22Rv1 (cell line): ENCODE data around the gene GGCX.

Source experiments
- H3K27ac ChIP-seq: fragments of 450-650 bp; 2 replicates; pipeline ENCODE4 v1.5.1; 2017
- ZFX ChIP-seq: fragments of 450-650 bp; IDR thresholded peaks from 2 replicates; pipeline ENCODE4 v1.6.1; 2017; ENCODE audit warnings: antibody characterized with exemption, borderline replicate concordance
- TF ChIP-seq, protein P1 (sequence below): fragments of 450-650 bp; IDR thresholded peaks from 2 replicates; pipeline ENCODE4 v1.5.1; 2017; ENCODE audit warnings: mild to moderate bottlenecking

GGCX gene

DNA sequence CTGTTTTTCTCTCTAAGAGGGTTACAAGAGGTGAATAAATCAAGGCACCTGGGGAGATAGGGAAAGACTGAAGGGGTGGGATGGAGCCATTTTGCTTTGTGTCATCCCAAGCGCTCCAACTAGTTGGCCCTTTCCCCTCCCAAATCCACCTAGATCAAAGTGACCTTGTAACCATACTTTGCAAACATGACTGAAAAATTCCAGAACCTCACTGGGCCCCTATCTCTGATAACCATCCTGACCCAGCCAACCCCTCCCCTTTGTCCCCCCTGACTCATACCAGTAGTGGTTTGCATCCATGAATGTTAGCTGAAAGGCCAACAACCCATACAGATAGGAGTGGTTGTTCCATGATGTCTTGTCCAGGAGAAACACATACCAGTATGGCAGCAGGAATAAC lies 3.1 kb downstream of the GGCX start:
- TF ChIP-seq, protein P1, sequence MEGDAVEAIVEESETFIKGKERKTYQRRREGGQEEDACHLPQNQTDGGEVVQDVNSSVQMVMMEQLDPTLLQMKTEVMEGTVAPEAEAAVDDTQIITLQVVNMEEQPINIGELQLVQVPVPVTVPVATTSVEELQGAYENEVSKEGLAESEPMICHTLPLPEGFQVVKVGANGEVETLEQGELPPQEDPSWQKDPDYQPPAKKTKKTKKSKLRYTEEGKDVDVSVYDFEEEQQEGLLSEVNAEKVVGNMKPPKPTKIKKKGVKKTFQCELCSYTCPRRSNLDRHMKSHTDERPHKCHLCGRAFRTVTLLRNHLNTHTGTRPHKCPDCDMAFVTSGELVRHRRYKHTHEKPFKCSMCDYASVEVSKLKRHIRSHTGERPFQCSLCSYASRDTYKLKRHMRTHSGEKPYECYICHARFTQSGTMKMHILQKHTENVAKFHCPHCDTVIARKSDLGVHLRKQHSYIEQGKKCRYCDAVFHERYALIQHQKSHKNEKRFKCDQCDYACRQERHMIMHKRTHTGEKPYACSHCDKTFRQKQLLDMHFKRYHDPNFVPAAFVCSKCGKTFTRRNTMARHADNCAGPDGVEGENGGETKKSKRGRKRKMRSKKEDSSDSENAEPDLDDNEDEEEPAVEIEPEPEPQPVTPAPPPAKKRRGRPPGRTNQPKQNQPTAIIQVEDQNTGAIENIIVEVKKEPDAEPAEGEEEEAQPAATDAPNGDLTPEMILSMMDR: no peak
- TF ChIP-seq ZFX: no peak
- H3K27ac ChIP-seq: no peak overlapping the region

- TF ChIP-seq, protein P1: no peak
- TF ChIP-seq ZFX: no peak
- no peak overlapping the region for H3K27ac ChIP-seq
Observed at GRCh38 chr2:85557130-85557529, 4.2 kb downstream of the GGCX start.

GRCh38 chr2:85554980-85555612 lies 6.2 kb downstream of the GGCX start:
- TF ChIP-seq, protein P1: no peak
- no peak for TF ChIP-seq ZFX
- no peak overlapping the region for H3K27ac ChIP-seq

- TF ChIP-seq, protein P1: no peak
- no peak for TF ChIP-seq ZFX
- H3K27ac ChIP-seq: no peak overlapping the region
Observed at GRCh38 chr2:85553184-85553583, 8.1 kb downstream of the GGCX start.

GRCh38 chr2:85551698-85552678 lies 9.3 kb downstream of the GGCX start:
- no peak overlapping the region for H3K27ac ChIP-seq
- TF ChIP-seq ZFX: no peak
- TF ChIP-seq, protein P1: peak; percentile 87

DNA sequence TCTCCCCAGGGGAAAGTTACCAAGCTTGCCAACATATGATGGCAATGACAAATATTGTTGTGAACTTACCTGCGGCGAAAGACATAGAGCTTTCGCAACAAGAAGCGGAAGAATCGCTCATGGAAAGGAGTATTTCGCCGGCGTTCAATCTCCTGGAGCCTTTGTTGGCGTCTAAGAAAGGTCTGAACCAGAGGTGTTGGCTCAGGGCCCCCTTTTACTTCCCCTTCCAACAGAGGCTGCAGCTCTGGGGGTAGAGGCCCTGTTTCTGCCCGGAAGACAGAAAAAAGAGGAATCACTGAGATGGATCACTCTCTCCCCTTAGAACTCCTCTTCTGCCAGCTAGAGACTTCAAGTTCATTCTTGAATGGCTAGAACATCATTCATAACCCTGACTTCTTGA lies 10.8 kb downstream of the GGCX start:
- no peak overlapping the region for H3K27ac ChIP-seq

More for the DNA sequence above, 10.8 kb downstream of the GGCX start:
- TF ChIP-seq ZFX: no peak
- TF ChIP-seq, protein P1: no peak
